Osteoblast (primary cell): ENCODE data around the gene PPARD. TPM values are rescaled to one million over a fixed set of nuclear protein-coding genes. Genes with fewer than 3 reads are reported as not detected.
"Not testable (repeated sequence)": the region's sequence is repeated elsewhere in the genome, so short reads cannot be mapped to it uniquely, and the experiment has no call there.

Experiments used
- DNase-seq: peaks from one replicate; pipeline ENCODE4 v3.0.0; 2011; ENCODE audit warnings: low spot score, mixed read lengths; ENCODE audit not compliant: insufficient read length; ENCODE audit errors: missing footprints
- H2AFZ ChIP-seq: 2 replicates; pipeline ENCODE4 v1.6.0; 2011; ENCODE audit warnings: mild to moderate bottlenecking, low read length
- H3K27ac ChIP-seq: 2 replicates; pipeline ENCODE4 v1.5.1; 2011; ENCODE audit warnings: mild to moderate bottlenecking, low read depth, low read length, moderate library complexity
- H3K27me3 ChIP-seq: 2 replicates; pipeline ENCODE4 v1.6.0; 2012; ENCODE audit warnings: mild to moderate bottlenecking, control low read depth, inconsistent platforms, low read length, moderate library complexity; ENCODE audit not compliant: insufficient read depth
- H3K36me3 ChIP-seq: 2 replicates; pipeline ENCODE4 v1.5.1; 2011; ENCODE audit warnings: mild to moderate bottlenecking, low read length, control low read depth, moderate library complexity; ENCODE audit not compliant: insufficient read depth
- H3K4me1 ChIP-seq: 2 replicates; pipeline ENCODE4 v1.5.1; 2011; ENCODE audit warnings: mild to moderate bottlenecking, low read length, control low read depth, moderate library complexity; ENCODE audit not compliant: insufficient read depth
- H3K4me2 ChIP-seq: 2 replicates; pipeline ENCODE4 v1.6.0; 2011; ENCODE audit warnings: mild to moderate bottlenecking, low read length; ENCODE audit not compliant: insufficient read depth
- H3K4me3 ChIP-seq: fragments of 200-600 bp; sonication (generic); 3 replicates; pipeline ENCODE4 v1.5.1; 2012; ENCODE audit warnings: mild to moderate bottlenecking, low read length, inconsistent platforms; ENCODE audit not compliant: insufficient read depth
- H3K79me2 ChIP-seq: 2 replicates; pipeline ENCODE4 v1.6.0; 2012; ENCODE audit warnings: mild to moderate bottlenecking, low read length, control low read depth, inconsistent platforms; ENCODE audit not compliant: insufficient read depth
- H3K9me3 ChIP-seq: 2 replicates; pipeline ENCODE4 v1.5.1; 2011; ENCODE audit warnings: low read depth, low read length, control low read depth
- H4K20me1 ChIP-seq: 2 replicates; pipeline ENCODE4 v1.6.0; 2012; ENCODE audit warnings: mild to moderate bottlenecking, low read length, control low read depth; ENCODE audit not compliant: insufficient read depth
- CTCF ChIP-seq: IDR thresholded peaks from 2 replicates; pipeline ENCODE4 v1.5.1; 2011; ENCODE audit warnings: mild to moderate bottlenecking, low read depth, low read length, moderate library complexity; ENCODE audit errors: extremely low read depth
- total RNA-seq: library from RNA; depleted of rRNA; stranded (reverse); fragments of >200 nt; gene quantifications from 2 replicates; pipeline ENCODE4 v1.2.3, GENCODE V29; 2012

The PPARD gene
- total RNA-seq, 1 donor = 12.3 TPM

GRCh38 chr6:35330541-35331119, 11.7 kb upstream of the PPARD start:
- no peak overlapping the region for H3K4me2 ChIP-seq
- H3K4me3 ChIP-seq = no peak overlapping the region
- H3K36me3 ChIP-seq = no peaks in the 10 kb centered on the region
- H3K27me3 ChIP-seq = no peaks in the 10 kb centered on the region
- no peak overlapping the region for H3K27ac ChIP-seq
- H2AFZ ChIP-seq = no peak overlapping the region
- no peaks in the 10 kb centered on the region for H4K20me1 ChIP-seq
- DNase-seq = no peak
- no peak for TF ChIP-seq CTCF
- no peaks in the 10 kb centered on the region for H3K79me2 ChIP-seq
- no peaks in the 10 kb centered on the region for H3K9me3 ChIP-seq
- H3K4me1 ChIP-seq = no peaks in the 10 kb centered on the region

GRCh38 chr6:35332074-35332887, 10.1 kb upstream of the PPARD start:
- not testable (repeated sequence) for H2AFZ ChIP-seq, H3K4me3 ChIP-seq, H3K36me3 ChIP-seq, DNase-seq, H3K4me2 ChIP-seq, H3K27ac ChIP-seq, H3K9me3 ChIP-seq, H3K27me3 ChIP-seq, H3K79me2 ChIP-seq, H4K20me1 ChIP-seq, H3K4me1 ChIP-seq
- TF ChIP-seq CTCF = peak; percentile 11

DNA sequence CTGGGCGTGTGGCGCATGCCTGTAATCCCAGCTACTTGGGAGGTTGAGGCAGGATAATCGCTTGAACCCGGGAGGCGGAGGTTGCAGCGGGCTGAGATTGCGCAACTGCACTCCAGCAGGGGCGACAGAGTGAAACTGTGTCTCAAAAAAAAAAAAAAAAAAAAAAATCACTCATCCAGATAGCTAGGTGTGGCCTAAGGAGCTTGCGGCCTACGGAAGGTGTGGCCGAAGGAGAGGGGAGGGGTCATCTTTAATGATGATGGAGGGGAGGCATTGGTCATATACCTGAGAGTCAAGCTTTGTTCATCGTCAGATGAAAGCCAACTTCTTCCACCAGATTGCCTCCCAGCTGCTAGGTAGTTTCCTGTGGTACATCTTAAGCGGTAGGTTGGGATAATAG, 801 bp upstream of the PPARD start:
- DNase-seq = peak; percentile 17
- H3K4me3 ChIP-seq = no peak overlapping the region
- TF ChIP-seq CTCF = no peak
- H3K9me3 ChIP-seq = no peaks in the 10 kb centered on the region
- no peak overlapping the region for H3K4me2 ChIP-seq
- no peak overlapping the region for H3K27ac ChIP-seq
- peaks cover 42% of the 10 kb centered on the region for H3K79me2 ChIP-seq
- H3K27me3 ChIP-seq = no peaks in the 10 kb centered on the region
- peaks cover 16% of the 10 kb centered on the region for H3K36me3 ChIP-seq
- peaks cover 17% of the 10 kb centered on the region for H3K4me1 ChIP-seq
- peaks cover 34% of the 10 kb centered on the region for H4K20me1 ChIP-seq
- no peak overlapping the region for H2AFZ ChIP-seq

GRCh38 chr6:35343092-35343834, 905 bp downstream of the PPARD start:
- H4K20me1 ChIP-seq = peaks cover 41% of the 10 kb centered on the region
- TF ChIP-seq CTCF = no peak
- H3K4me3 ChIP-seq = peak overlapping the region; percentile 98
- peak overlapping the region; percentile 96 for H3K4me2 ChIP-seq
- peak overlapping the region; percentile 98 for H3K27ac ChIP-seq
- no peaks in the 10 kb centered on the region for H3K9me3 ChIP-seq
- H2AFZ ChIP-seq = peak overlapping the region; percentile 47
- H3K79me2 ChIP-seq = peaks cover 55% of the 10 kb centered on the region
- H3K4me1 ChIP-seq = peaks cover 17% of the 10 kb centered on the region
- peak; percentile 75 for DNase-seq
- H3K36me3 ChIP-seq = peaks cover 29% of the 10 kb centered on the region
- no peaks in the 10 kb centered on the region for H3K27me3 ChIP-seq
